ENCODE results near the gene OSTN. TPM values are rescaled to one million over a fixed set of nuclear protein-coding genes. Genes with fewer than 3 reads are reported as not detected.

The OSTN gene
- total RNA-seq, 3 donors from 2014 or later (not counting 1 experiment from before 2014, with no cell fraction given), result not detected

GRCh38 chr3:191158815-191159214, 40.2 kb upstream of the OSTN start:
- Mint-ChIP-seq H3K36me3 (peaks cover 9% of the 10 kb centered on the region), H3K4me1 (no peaks in the 10 kb centered on the region), H3K4me3 (no peak overlapping the region), H3K27ac (no peak overlapping the region), H3K9me3 (peaks cover 16 to 26% of the 10 kb centered on the region in 2 donors), H3K27me3 (ENCODE audit: low read depth in 2 of 2) (no peaks in the 10 kb centered on the region)
- Histone ChIP-seq H3K27me3 (ENCODE audit: control insufficient read depth, insufficient read depth, low read length) (no peaks in the 10 kb centered on the region), H3K36me3 (ENCODE audit: control insufficient read depth, insufficient read depth, low read length) (no peaks in the 10 kb centered on the region), H3K4me3 (ENCODE audit: low read length) (no peak overlapping the region), H3K4me1 (ENCODE audit: control insufficient read depth, insufficient read depth, low read length) (no peaks in the 10 kb centered on the region), H3K9me3 (ENCODE audit: control insufficient read depth, insufficient read depth, low read length) (peaks cover 5% of the 10 kb centered on the region), H3K27ac (ENCODE audit: low read length) (no peak overlapping the region)
- ATAC-seq (no peak), DNase-seq (no peak)
- intact Hi-C loops (cut with micrococcal nuclease), result no loop called here
- TF ChIP-seq, protein P1, sequence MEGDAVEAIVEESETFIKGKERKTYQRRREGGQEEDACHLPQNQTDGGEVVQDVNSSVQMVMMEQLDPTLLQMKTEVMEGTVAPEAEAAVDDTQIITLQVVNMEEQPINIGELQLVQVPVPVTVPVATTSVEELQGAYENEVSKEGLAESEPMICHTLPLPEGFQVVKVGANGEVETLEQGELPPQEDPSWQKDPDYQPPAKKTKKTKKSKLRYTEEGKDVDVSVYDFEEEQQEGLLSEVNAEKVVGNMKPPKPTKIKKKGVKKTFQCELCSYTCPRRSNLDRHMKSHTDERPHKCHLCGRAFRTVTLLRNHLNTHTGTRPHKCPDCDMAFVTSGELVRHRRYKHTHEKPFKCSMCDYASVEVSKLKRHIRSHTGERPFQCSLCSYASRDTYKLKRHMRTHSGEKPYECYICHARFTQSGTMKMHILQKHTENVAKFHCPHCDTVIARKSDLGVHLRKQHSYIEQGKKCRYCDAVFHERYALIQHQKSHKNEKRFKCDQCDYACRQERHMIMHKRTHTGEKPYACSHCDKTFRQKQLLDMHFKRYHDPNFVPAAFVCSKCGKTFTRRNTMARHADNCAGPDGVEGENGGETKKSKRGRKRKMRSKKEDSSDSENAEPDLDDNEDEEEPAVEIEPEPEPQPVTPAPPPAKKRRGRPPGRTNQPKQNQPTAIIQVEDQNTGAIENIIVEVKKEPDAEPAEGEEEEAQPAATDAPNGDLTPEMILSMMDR (IDR thresholded peaks at IDR 0.05), result no peak
- 100% methylated on average over 1 of the region's 1 CpG for WGBS (ENCODE audit: insufficient coverage)

DNA sequence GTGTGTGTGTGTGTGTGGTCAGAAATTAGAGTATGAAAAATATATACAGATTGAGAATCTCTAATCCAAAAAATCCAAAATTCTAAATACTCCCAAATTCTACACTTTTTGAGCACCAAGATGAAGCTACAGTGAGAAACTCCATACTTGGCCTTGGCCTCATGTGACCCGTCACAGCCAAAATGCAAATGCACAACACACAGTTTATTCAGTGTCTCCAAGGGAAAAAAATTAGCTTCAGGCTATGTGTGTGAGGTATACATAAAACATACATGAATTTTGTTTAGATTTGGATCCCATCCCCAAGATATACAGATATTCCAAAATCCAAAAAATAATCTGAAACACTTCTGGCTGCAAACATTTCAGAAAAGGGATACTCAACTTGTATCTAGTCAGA, 33.2 kb upstream of the OSTN start:
- H3K27ac Mint-ChIP-seq, result no peak overlapping the region
- Histone ChIP-seq H3K27me3 (ENCODE audit: control insufficient read depth, insufficient read depth, low read length) (no peaks in the 10 kb centered on the region), H3K27ac (ENCODE audit: low read length) (no peak overlapping the region), H3K4me3 (ENCODE audit: low read length) (no peak overlapping the region), H3K9me3 (ENCODE audit: control insufficient read depth, insufficient read depth, low read length) (no peaks in the 10 kb centered on the region), H3K36me3 (ENCODE audit: control insufficient read depth, insufficient read depth, low read length) (no peaks in the 10 kb centered on the region), H3K4me1 (ENCODE audit: control insufficient read depth, insufficient read depth, low read length) (no peaks in the 10 kb centered on the region)
- TF ChIP-seq, protein P1 (IDR thresholded peaks at IDR 0.05), result no peak
- ATAC-seq (no peak), DNase-seq (no peak)
- H3K27me3 Mint-ChIP-seq (ENCODE audit: low read depth in 2 of 2), result no peaks in the 10 kb centered on the region
- no peak overlapping the region for H3K4me3 Mint-ChIP-seq
- no peaks in the 10 kb centered on the region for H3K4me1 Mint-ChIP-seq
- no peaks in the 10 kb centered on the region for H3K36me3 Mint-ChIP-seq
- peaks cover 8 to 10% of the 10 kb centered on the region in 2 donors for H3K9me3 Mint-ChIP-seq
- WGBS (ENCODE audit: insufficient coverage), result no CpG with 5 or more reads among the region's 1 CpG
- intact Hi-C loops (cut with micrococcal nuclease), result no loop called here

DNA sequence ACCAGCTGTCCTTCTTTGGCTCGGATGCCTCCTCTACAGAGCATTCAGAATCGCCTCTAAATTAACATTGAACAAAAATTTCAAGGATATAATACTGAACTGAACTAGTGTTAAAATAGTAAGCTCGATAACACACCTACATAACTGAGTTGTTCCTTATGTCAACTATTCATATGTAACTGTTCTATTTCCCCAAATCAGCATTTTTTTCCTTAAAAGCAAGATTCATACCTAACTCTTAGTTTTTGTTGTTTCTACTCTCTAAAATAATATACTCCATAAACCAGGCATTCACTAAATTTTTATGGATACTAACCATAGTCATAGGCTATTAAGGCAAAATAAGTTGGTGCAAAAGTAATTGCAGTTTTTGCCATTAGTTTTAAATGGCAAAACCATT, 32.7 kb upstream of the OSTN start:
- H3K4me1 ChIP-seq (ENCODE audit: control insufficient read depth, insufficient read depth, low read length), result no peaks in the 10 kb centered on the region
- H3K27me3 ChIP-seq (ENCODE audit: control insufficient read depth, insufficient read depth, low read length), result no peaks in the 10 kb centered on the region
- Mint-ChIP-seq H3K4me1 (no peaks in the 10 kb centered on the region), H3K4me3 (no peak overlapping the region), H3K27ac (no peak overlapping the region), H3K27me3 (ENCODE audit: low read depth in 2 of 2) (no peaks in the 10 kb centered on the region), H3K36me3 (no peaks in the 10 kb centered on the region), H3K9me3 (peaks cover 8 to 10% of the 10 kb centered on the region in 2 donors)
- no CpG with 5 or more reads among the region's 3 CpGs for WGBS (ENCODE audit: insufficient coverage)
- no peak for ATAC-seq
- no peak for DNase-seq
- intact Hi-C loops (cut with micrococcal nuclease), result no loop called here
- no peak overlapping the region for H3K27ac ChIP-seq (ENCODE audit: low read length)
- H3K4me3 ChIP-seq (ENCODE audit: low read length), result no peak overlapping the region
- H3K36me3 ChIP-seq (ENCODE audit: control insufficient read depth, insufficient read depth, low read length), result no peaks in the 10 kb centered on the region
- TF ChIP-seq, protein P1 (IDR thresholded peaks at IDR 0.05), result no peak
- no peaks in the 10 kb centered on the region for H3K9me3 ChIP-seq (ENCODE audit: control insufficient read depth, insufficient read depth, low read length)

DNA sequence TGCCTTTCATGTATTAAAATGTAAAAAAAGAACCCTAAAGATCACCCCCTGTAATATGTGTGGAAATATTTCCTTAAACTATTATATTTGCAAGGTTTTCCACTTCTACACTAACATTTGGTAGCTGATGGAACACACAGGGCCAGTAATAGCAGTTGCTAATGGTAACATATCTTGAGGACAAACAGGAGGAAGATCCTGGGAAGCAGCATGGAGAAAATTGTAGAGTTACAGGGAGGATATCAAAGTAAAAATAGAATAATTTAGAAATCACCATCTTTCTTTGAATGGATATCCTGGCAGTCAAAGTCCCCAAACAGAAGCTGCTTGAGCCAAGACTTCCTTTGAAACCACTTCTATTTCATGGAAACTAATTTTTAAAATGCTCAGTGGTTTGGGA, 29.5 kb upstream of the OSTN start:
- no peaks in the 10 kb centered on the region for H3K36me3 Mint-ChIP-seq
- intact Hi-C loops (cut with micrococcal nuclease), result no loop called here
- Histone ChIP-seq H3K36me3 (ENCODE audit: control insufficient read depth, insufficient read depth, low read length) (no peaks in the 10 kb centered on the region), H3K4me3 (ENCODE audit: low read length) (no peak overlapping the region), H3K27ac (ENCODE audit: low read length) (no peak overlapping the region), H3K4me1 (ENCODE audit: control insufficient read depth, insufficient read depth, low read length) (no peaks in the 10 kb centered on the region), H3K27me3 (ENCODE audit: control insufficient read depth, insufficient read depth, low read length) (no peaks in the 10 kb centered on the region), H3K9me3 (ENCODE audit: control insufficient read depth, insufficient read depth, low read length) (no peaks in the 10 kb centered on the region)
- no peak for DNase-seq
- no peaks in the 10 kb centered on the region for H3K27me3 Mint-ChIP-seq (ENCODE audit: low read depth in 2 of 2)
- H3K27ac Mint-ChIP-seq, result no peak overlapping the region
- TF ChIP-seq, protein P1 (IDR thresholded peaks at IDR 0.05), result no peak
- no peaks in the 10 kb centered on the region for H3K4me1 Mint-ChIP-seq
- H3K4me3 Mint-ChIP-seq, result no peak overlapping the region
- peaks cover 3 to 5% of the 10 kb centered on the region in 2 donors for H3K9me3 Mint-ChIP-seq
- no peak for ATAC-seq

Data from natural killer cell (primary cell).